ENCODE measurements around the gene RIPOR3. TPM values are rescaled to one million over a fixed set of nuclear protein-coding genes. Genes with fewer than 3 reads are reported as not detected.
"Not testable (repeated sequence)": the region's sequence is repeated elsewhere in the genome, so short reads cannot be mapped to it uniquely, and the experiment has no call there.

RIPOR3 gene
- polyA plus RNA-seq, 3 donors, result 5.4 to 10.8 (median 5.5) TPM

- DNase-seq (ENCODE audit: extremely low read depth in 1 of 11, low read depth in 9 of 11, low spot score in 4 of 11), result no peak
Measured at GRCh38 chr20:50569864-50570836, 121.2 kb downstream of the RIPOR3 start.

- DNase-seq (ENCODE audit: extremely low read depth in 1 of 11, low read depth in 9 of 11, low spot score in 4 of 11), result not testable (repeated sequence)
Measured at GRCh38 chr20:50569487-50569863, 121.9 kb downstream of the RIPOR3 start.

- DNase-seq (ENCODE audit: extremely low read depth in 1 of 11, low read depth in 9 of 11, low spot score in 4 of 11), result no peak
Measured at GRCh38 chr20:50568549-50568942, 122.8 kb downstream of the RIPOR3 start.

- DNase-seq (ENCODE audit: extremely low read depth in 1 of 11, low read depth in 9 of 11, low spot score in 4 of 11), result no peak
Measured at GRCh38 chr20:50567860-50568548, 123.3 kb downstream of the RIPOR3 start.

GRCh38 chr20:50565871-50566270 lies 125.5 kb downstream of the RIPOR3 start:
- no peak for DNase-seq (ENCODE audit: extremely low read depth in 1 of 11, low read depth in 9 of 11, low spot score in 4 of 11)

GRCh38 chr20:50565383-50565782 lies 126.0 kb downstream of the RIPOR3 start:
- no peak for DNase-seq (ENCODE audit: extremely low read depth in 1 of 11, low read depth in 9 of 11, low spot score in 4 of 11)

- DNase-seq (ENCODE audit: extremely low read depth in 1 of 11, low read depth in 9 of 11, low spot score in 4 of 11), result no peak
Measured at GRCh38 chr20:50563133-50563944, 128.0 kb downstream of the RIPOR3 start.

- no peak for DNase-seq (ENCODE audit: extremely low read depth in 1 of 11, low read depth in 9 of 11, low spot score in 4 of 11)
Measured at GRCh38 chr20:50562262-50562701, 129.1 kb downstream of the RIPOR3 start.

- DNase-seq (ENCODE audit: extremely low read depth in 1 of 11, low read depth in 9 of 11, low spot score in 4 of 11), result no peak
Measured at GRCh38 chr20:50561379-50562078, 129.8 kb downstream of the RIPOR3 start.

GRCh38 chr20:50560867-50561266 lies 130.5 kb downstream of the RIPOR3 start:
- DNase-seq (ENCODE audit: extremely low read depth in 1 of 11, low read depth in 9 of 11, low spot score in 4 of 11), result no peak

GRCh38 chr20:50559856-50560638 lies 131.3 kb downstream of the RIPOR3 start:
- no peak for DNase-seq (ENCODE audit: extremely low read depth in 1 of 11, low read depth in 9 of 11, low spot score in 4 of 11)

GRCh38 chr20:50559149-50559548 lies 132.2 kb downstream of the RIPOR3 start:
- no peak for DNase-seq (ENCODE audit: extremely low read depth in 1 of 11, low read depth in 9 of 11, low spot score in 4 of 11)

- no peak for DNase-seq (ENCODE audit: extremely low read depth in 1 of 11, low read depth in 9 of 11, low spot score in 4 of 11)
Measured at GRCh38 chr20:50558483-50558925, 132.8 kb downstream of the RIPOR3 start.

GRCh38 chr20:50557549-50558134 lies 133.7 kb downstream of the RIPOR3 start:
- no peak for DNase-seq (ENCODE audit: extremely low read depth in 1 of 11, low read depth in 9 of 11, low spot score in 4 of 11)

- no peak for DNase-seq (ENCODE audit: extremely low read depth in 1 of 11, low read depth in 9 of 11, low spot score in 4 of 11)
Measured at GRCh38 chr20:50555662-50556061, 135.7 kb downstream of the RIPOR3 start.

GRCh38 chr20:50554694-50555579 lies 136.4 kb downstream of the RIPOR3 start:
- DNase-seq (ENCODE audit: extremely low read depth in 1 of 11, low read depth in 9 of 11, low spot score in 4 of 11), result no peak

- no peak for DNase-seq (ENCODE audit: extremely low read depth in 1 of 11, low read depth in 9 of 11, low spot score in 4 of 11)
Measured at GRCh38 chr20:50552979-50553378, 138.4 kb downstream of the RIPOR3 start.

Measured in renal cortex interstitium (tissue), 11 donors.